Esophagus squamous epithelium (tissue), 5 donors: ENCODE results near the gene UNC93A. TPM values are rescaled to one million over a fixed set of nuclear protein-coding genes. Genes with fewer than 3 reads are reported as not detected.
"Not testable (repeated sequence)": the region's sequence is repeated elsewhere in the genome, so short reads cannot be mapped to it uniquely, and the experiment has no call there.

ENCODE experiments used
- DNase-seq: peaks from one replicate; lab custom pipeline; 2025; lab: John Stamatoyannopoulos, UW
- H3K27ac ChIP-seq, 4 donors: fragments of 200-600 bp; sonication (generic); one replicate each; pipeline ENCODE4 v1.5.1; 2016 to 2019; ENCODE audit warnings: mild to moderate bottlenecking in 1 of 4
- H3K27me3 ChIP-seq, 4 donors: fragments of 200-600 bp; sonication (generic); 1 replicate in 3 of 4; 2 replicates in 1 of 4; pipeline versions ENCODE4 v1.5.1 to v1.6.0; 2017 to 2021; ENCODE audit warnings: antibody characterized with exemption in 1 of 4
- H3K36me3 ChIP-seq, 3 donors: fragments of 200-600 bp; sonication (generic); one replicate each; pipeline ENCODE4 v1.5.1; 2016 to 2019
- H3K4me1 ChIP-seq, 3 donors: fragments of 200-600 bp; sonication (generic); one replicate each; pipeline ENCODE4 v1.5.1; 2017 to 2019
- H3K4me3 ChIP-seq, 4 donors: fragments of 200-600 bp; sonication (generic); 1 replicate in 3 of 4; 2 replicates in 1 of 4; pipeline ENCODE4 v1.5.1; 2016 to 2019; ENCODE audit warnings: mild to moderate bottlenecking in 2 of 4, moderate library complexity in 1 of 4
- H3K9me3 ChIP-seq, 3 donors: fragments of 200-600 bp; sonication (generic); one replicate each; pipeline ENCODE4 v1.5.1; 2016 to 2019
- CTCF ChIP-seq, 6 experiments: fragments of 450-650 bp in 4 of 6; fragments of 200-600 bp in 2 of 6; sonication (generic) in 2 of 6; IDR thresholded peaks; one replicate each; pipeline ENCODE4 v1.5.1; 2016 to 2019; ENCODE audit warnings: antibody characterized with exemption in 6 of 6, mild to moderate bottlenecking in 4 of 6, moderate library complexity in 4 of 6
- POLR2A ChIP-seq, 4 donors: fragments of 450-650 bp; IDR thresholded peaks; one replicate each; pipeline ENCODE4 v1.6.1; 2017; ENCODE audit warnings: antibody characterized with exemption in 4 of 4, mild to moderate bottlenecking in 4 of 4, moderate library complexity in 3 of 4
- WGBS, 2 donors: methylation state at CpG; one replicate each; pipeline ENCODE4 v1.1.5; 2018; 5-methylcytosine and 5-hydroxymethylcytosine counted together
- intact Hi-C: fragments of 100-400 bp; cut with DNase I; formaldehyde crosslinking; loops from one replicate; pipeline ENCODE4 v1.15.0; 2022
- total RNA-seq, 4 donors: library from RNA; depleted of rRNA; stranded (reverse); fragments of >200 nt; gene quantifications; one replicate each; pipeline ENCODE4 v1.1.0, GENCODE V29; 2016
- donor health status: DM: yes; HTN: yes; CAD: no.

Gene UNC93A
- total RNA-seq, 4 donors from 2014 or later: 0.76 to 5.2 (median 0.93) TPM

- H3K36me3 ChIP-seq: no peaks in the 10 kb centered on the region
- peaks cover 0 to 49% (median 0%) of the 10 kb centered on the region in 4 donors for H3K27me3 ChIP-seq
- H3K9me3 ChIP-seq: no peaks in the 10 kb centered on the region
- intact Hi-C loops: no loop called here
- H3K27ac ChIP-seq: no peak overlapping the region
- peaks cover 0 to 4% (median 0%) of the 10 kb centered on the region in 3 donors for H3K4me1 ChIP-seq
- 45 to 64% methylated on average over 2 to 3 of the region's 3 CpGs for WGBS, 2 donors
- TF ChIP-seq POLR2A (IDR thresholded peaks at IDR 0.05): no peak
- no peak for TF ChIP-seq CTCF (IDR thresholded peaks at IDR 0.05)
- no peak overlapping the region for H3K4me3 ChIP-seq
- no peak for DNase-seq
Observed at GRCh38 chr6:167245591-167245990, 45.5 kb upstream of the UNC93A start.

DNA sequence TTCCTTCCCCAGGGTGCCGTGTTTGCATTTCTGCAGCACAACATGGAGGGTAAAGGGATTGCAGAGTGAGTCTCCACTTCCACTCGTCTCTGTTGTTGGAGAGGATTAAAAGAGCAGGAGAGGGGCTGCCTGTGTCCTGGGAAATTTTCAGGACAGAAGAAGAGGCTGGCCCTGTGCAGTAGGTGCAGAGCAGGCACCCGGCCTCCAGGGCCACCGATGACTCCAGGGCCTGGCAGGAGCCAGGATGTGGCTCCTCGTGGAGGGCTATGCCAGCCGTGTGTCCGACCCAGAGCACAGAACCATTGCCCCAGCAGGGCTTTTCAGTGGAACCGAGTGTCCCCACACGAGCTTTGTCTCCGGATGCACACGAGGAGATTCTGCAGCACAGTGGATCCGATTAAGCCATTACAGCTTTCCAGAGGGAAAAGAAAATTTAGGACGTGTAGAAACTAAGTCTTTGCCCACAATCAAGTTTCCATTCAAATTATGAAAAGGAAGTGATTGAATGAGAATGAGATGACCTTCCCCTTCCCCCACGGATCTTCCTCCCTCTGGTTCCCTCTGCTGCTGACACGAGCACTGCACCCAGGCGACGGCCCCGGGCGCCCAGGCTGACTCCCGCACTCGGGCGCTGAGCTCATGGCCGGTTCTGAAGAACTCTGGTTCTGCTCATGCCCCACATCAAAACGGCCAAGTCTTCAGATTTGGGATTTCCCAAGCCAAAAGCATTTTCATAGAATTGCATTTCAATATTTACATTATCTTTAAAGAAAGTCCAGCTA is 43.1 kb upstream of the UNC93A start:
- Histone ChIP-seq H3K27me3 (peaks cover 0 to 37% (median 0%) of the 10 kb centered on the region in 4 donors), H3K4me1 (no peaks in the 10 kb centered on the region), H3K27ac (no peak overlapping the region), H3K4me3 (no peak overlapping the region), H3K36me3 (no peaks in the 10 kb centered on the region), H3K9me3 (no peaks in the 10 kb centered on the region)
- no peak for DNase-seq
- WGBS, 2 donors: 66 to 79% methylated on average over 6 to 22 of the region's 24 CpGs
- intact Hi-C loops: no loop called here
- no peak for TF ChIP-seq CTCF (IDR thresholded peaks at IDR 0.05)
- no peak for TF ChIP-seq POLR2A (IDR thresholded peaks at IDR 0.05)

GRCh38 chr6:167248878-167249455 is 42.1 kb upstream of the UNC93A start:
- H3K27me3 ChIP-seq: peaks cover 0 to 37% (median 0%) of the 10 kb centered on the region in 4 donors
- H3K36me3 ChIP-seq, H3K27ac ChIP-seq, H3K4me1 ChIP-seq, intact Hi-C loops, H3K4me3 ChIP-seq, DNase-seq, H3K9me3 ChIP-seq: not testable (repeated sequence)
- 78 to 100% methylated on average over 2 to 5 of the region's 14 CpGs for WGBS, 2 donors

DNA sequence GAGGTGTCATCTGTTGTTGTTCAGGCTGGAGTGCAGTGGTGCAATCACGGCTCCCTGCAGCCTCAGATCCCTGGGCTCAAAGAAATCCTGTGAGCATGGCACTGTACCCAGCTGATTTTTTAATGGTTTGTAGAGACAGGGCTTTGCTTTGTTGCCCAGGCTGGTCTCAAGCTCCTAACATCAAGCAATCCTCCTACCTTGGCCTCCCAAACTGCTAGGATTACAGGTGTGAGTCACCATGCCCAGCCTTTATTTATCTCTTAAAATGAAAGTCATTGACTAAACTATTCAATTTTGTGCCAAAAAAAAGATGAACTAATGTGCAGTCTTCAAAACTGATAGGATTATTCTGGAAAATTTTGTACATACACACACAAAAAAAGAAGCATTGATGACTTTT is 38.8 kb upstream of the UNC93A start:
- intact Hi-C loops: no loop called here
- H3K9me3 ChIP-seq: no peaks in the 10 kb centered on the region
- no peak for TF ChIP-seq CTCF (IDR thresholded peaks at IDR 0.05)
- TF ChIP-seq POLR2A (IDR thresholded peaks at IDR 0.05): no peak
- H3K27me3 ChIP-seq: peaks cover 0 to 22% (median 0%) of the 10 kb centered on the region in 4 donors
- H3K4me3 ChIP-seq: no peak overlapping the region
- no peak overlapping the region for H3K27ac ChIP-seq
- H3K36me3 ChIP-seq: no peaks in the 10 kb centered on the region
- DNase-seq: no peak
- H3K4me1 ChIP-seq: no peaks in the 10 kb centered on the region
- 46 to 100% methylated on average over 1 of the region's 1 CpG for WGBS, 2 donors

GRCh38 chr6:167255918-167256553 is 35.1 kb upstream of the UNC93A start:
- H3K4me3 ChIP-seq: no peak overlapping the region
- TF ChIP-seq POLR2A (IDR thresholded peaks at IDR 0.05): no peak
- peak in 1 of 6 experiments; percentile 56 for TF ChIP-seq CTCF (IDR thresholded peaks at IDR 0.05)
- intact Hi-C loops: no loop called here
- peaks cover 0 to 13% (median 0%) of the 10 kb centered on the region in 4 donors for H3K27me3 ChIP-seq
- no peaks in the 10 kb centered on the region for H3K36me3 ChIP-seq
- no peaks in the 10 kb centered on the region for H3K4me1 ChIP-seq
- no peak overlapping the region for H3K27ac ChIP-seq
- 80 to 81% methylated on average over 9 to 11 of the region's 11 CpGs for WGBS, 2 donors
- no peak for DNase-seq
- H3K9me3 ChIP-seq: no peaks in the 10 kb centered on the region
